ENCODE data around the gene PIGBOS1. TPM values are rescaled to one million over a fixed set of nuclear protein-coding genes. Genes with fewer than 3 reads are reported as not detected.

Gene PIGBOS1
- total RNA-seq, 3 donors from 2014 or later (not counting 1 experiment from before 2014, with no cell fraction given), result 7.7 to 10.9 (median 9.3) TPM

- Histone ChIP-seq H3K9me3 (ENCODE audit: control insufficient read depth, insufficient read depth, low read length) (no peaks in the 10 kb centered on the region), H3K27me3 (ENCODE audit: control insufficient read depth, insufficient read depth, low read length) (no peaks in the 10 kb centered on the region), H3K27ac (ENCODE audit: low read length) (no peak overlapping the region), H3K4me3 (ENCODE audit: low read length) (no peak overlapping the region), H3K4me1 (ENCODE audit: control insufficient read depth, insufficient read depth, low read length) (no peaks in the 10 kb centered on the region), H3K36me3 (ENCODE audit: control insufficient read depth, insufficient read depth, low read length) (peaks cover 27% of the 10 kb centered on the region)
- DNase-seq, result no peak
- intact Hi-C loops (cut with micrococcal nuclease), result no loop called here
- no peaks in the 10 kb centered on the region for H3K27me3 Mint-ChIP-seq (ENCODE audit: low read depth in 2 of 2)
- peak overlapping the region; percentile 51 to 79 for H3K27ac Mint-ChIP-seq
- 100% methylated on average over 1 of the region's 2 CpGs for WGBS (ENCODE audit: insufficient coverage)
- no peaks in the 10 kb centered on the region for H3K36me3 Mint-ChIP-seq
- ATAC-seq, result no peak
- no peak for TF ChIP-seq CTCF (IDR thresholded peaks at IDR 0.05)
- H3K4me1 Mint-ChIP-seq, result no peaks in the 10 kb centered on the region
- no peak overlapping the region for H3K4me3 Mint-ChIP-seq
- H3K9me3 Mint-ChIP-seq, result no peaks in the 10 kb centered on the region
Measured at GRCh38 chr15:55344206-55344605, 25.3 kb upstream of the PIGBOS1 start.

GRCh38 chr15:55343168-55343567, 24.2 kb upstream of the PIGBOS1 start:
- peaks cover 30% of the 10 kb centered on the region for H3K36me3 ChIP-seq (ENCODE audit: control insufficient read depth, insufficient read depth, low read length)
- no peak for TF ChIP-seq CTCF (IDR thresholded peaks at IDR 0.05)
- Mint-ChIP-seq H3K4me1 (no peaks in the 10 kb centered on the region), H3K4me3 (no peak overlapping the region), H3K9me3 (no peaks in the 10 kb centered on the region), H3K27me3 (ENCODE audit: low read depth in 2 of 2) (no peaks in the 10 kb centered on the region), H3K27ac (peak overlapping the region in 1 of 2 donors; percentile 79), H3K36me3 (no peaks in the 10 kb centered on the region)
- intact Hi-C loops (cut with micrococcal nuclease), result no loop called here
- H3K27me3 ChIP-seq (ENCODE audit: control insufficient read depth, insufficient read depth, low read length), result no peaks in the 10 kb centered on the region
- no peak overlapping the region for H3K27ac ChIP-seq (ENCODE audit: low read length)
- no peaks in the 10 kb centered on the region for H3K4me1 ChIP-seq (ENCODE audit: control insufficient read depth, insufficient read depth, low read length)
- ATAC-seq (no peak), DNase-seq (no peak)
- H3K9me3 ChIP-seq (ENCODE audit: control insufficient read depth, insufficient read depth, low read length), result no peaks in the 10 kb centered on the region
- 58% methylated on average over 2 of the region's 2 CpGs for WGBS (ENCODE audit: insufficient coverage)
- no peak overlapping the region for H3K4me3 ChIP-seq (ENCODE audit: low read length)

- Mint-ChIP-seq H3K4me3 (no peak overlapping the region), H3K9me3 (no peaks in the 10 kb centered on the region), H3K36me3 (no peaks in the 10 kb centered on the region), H3K27me3 (ENCODE audit: low read depth in 2 of 2) (no peaks in the 10 kb centered on the region), H3K4me1 (peaks cover 0 to 6% of the 10 kb centered on the region in 2 donors), H3K27ac (no peak overlapping the region)
- no peaks in the 10 kb centered on the region for H3K27me3 ChIP-seq (ENCODE audit: control insufficient read depth, insufficient read depth, low read length)
- ATAC-seq (no peak), DNase-seq (no peak)
- H3K36me3 ChIP-seq (ENCODE audit: control insufficient read depth, insufficient read depth, low read length), result peaks cover 53% of the 10 kb centered on the region
- 88% methylated on average over 1 of the region's 1 CpG for WGBS (ENCODE audit: insufficient coverage)
- TF ChIP-seq CTCF (IDR thresholded peaks at IDR 0.05), result no peak
- no peak overlapping the region for H3K4me3 ChIP-seq (ENCODE audit: low read length)
- intact Hi-C loops (cut with micrococcal nuclease), result no loop called here
- no peak overlapping the region for H3K27ac ChIP-seq (ENCODE audit: low read length)
- no peaks in the 10 kb centered on the region for H3K9me3 ChIP-seq (ENCODE audit: control insufficient read depth, insufficient read depth, low read length)
- no peaks in the 10 kb centered on the region for H3K4me1 ChIP-seq (ENCODE audit: control insufficient read depth, insufficient read depth, low read length)
Measured at GRCh38 chr15:55337160-55337559, 18.2 kb upstream of the PIGBOS1 start.

- H3K27ac Mint-ChIP-seq, result no peak overlapping the region
- no peaks in the 10 kb centered on the region for H3K27me3 Mint-ChIP-seq (ENCODE audit: low read depth in 2 of 2)
- no peaks in the 10 kb centered on the region for H3K9me3 Mint-ChIP-seq
- no peak overlapping the region for H3K4me3 Mint-ChIP-seq
- ATAC-seq, result no peak
- H3K4me3 ChIP-seq (ENCODE audit: low read length), result no peak overlapping the region
- H3K9me3 ChIP-seq (ENCODE audit: control insufficient read depth, insufficient read depth, low read length), result no peaks in the 10 kb centered on the region
- TF ChIP-seq CTCF (IDR thresholded peaks at IDR 0.05), result no peak
- no peaks in the 10 kb centered on the region for H3K36me3 Mint-ChIP-seq
- no peak overlapping the region for H3K27ac ChIP-seq (ENCODE audit: low read length)
- no peaks in the 10 kb centered on the region for H3K27me3 ChIP-seq (ENCODE audit: control insufficient read depth, insufficient read depth, low read length)
- no peaks in the 10 kb centered on the region for H3K4me1 ChIP-seq (ENCODE audit: control insufficient read depth, insufficient read depth, low read length)
- peaks cover 65% of the 10 kb centered on the region for H3K36me3 ChIP-seq (ENCODE audit: control insufficient read depth, insufficient read depth, low read length)
- no CpG with 5 or more reads among the region's 1 CpG for WGBS (ENCODE audit: insufficient coverage)
- H3K4me1 Mint-ChIP-seq, result peaks cover 0 to 6% of the 10 kb centered on the region in 2 donors
- DNase-seq, result no peak
- intact Hi-C loops (cut with micrococcal nuclease), result no loop called here
Measured at GRCh38 chr15:55334997-55335396, 16.1 kb upstream of the PIGBOS1 start.

Measured in natural killer cell (primary cell).